CD4-positive, alpha-beta T cell treated with Interleukin-12 subunit alpha and Interleukin-12 subunit beta, for 1 hour (primary cell): ENCODE results near the gene CBFB.
"Not testable (repeated sequence)": the region's sequence is repeated elsewhere in the genome, so short reads cannot be mapped to it uniquely, and the experiment has no call there.

Source experiments
- DNase-seq: peaks from one replicate; pipeline ENCODE4 v3.0.0-alpha.2; 2020

The CBFB gene

DNA sequence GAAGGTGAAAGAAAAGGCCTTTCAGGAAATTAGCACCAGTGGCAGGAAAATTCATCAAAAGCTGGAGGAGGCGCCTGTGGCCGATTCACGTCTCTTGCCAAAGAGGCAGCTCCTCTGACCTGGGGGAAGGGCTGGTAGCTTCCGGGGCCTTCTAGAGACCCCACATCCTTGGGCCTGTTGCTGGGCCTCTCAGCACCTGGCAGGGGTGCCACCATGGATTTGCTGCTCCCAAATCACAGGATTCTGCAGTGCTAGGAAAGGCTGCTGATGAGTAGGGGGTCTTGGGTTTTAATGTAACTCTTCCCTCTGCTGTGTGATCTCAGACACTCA is 11.6 kb upstream of the CBFB start:
- DNase-seq: no peak

DNA sequence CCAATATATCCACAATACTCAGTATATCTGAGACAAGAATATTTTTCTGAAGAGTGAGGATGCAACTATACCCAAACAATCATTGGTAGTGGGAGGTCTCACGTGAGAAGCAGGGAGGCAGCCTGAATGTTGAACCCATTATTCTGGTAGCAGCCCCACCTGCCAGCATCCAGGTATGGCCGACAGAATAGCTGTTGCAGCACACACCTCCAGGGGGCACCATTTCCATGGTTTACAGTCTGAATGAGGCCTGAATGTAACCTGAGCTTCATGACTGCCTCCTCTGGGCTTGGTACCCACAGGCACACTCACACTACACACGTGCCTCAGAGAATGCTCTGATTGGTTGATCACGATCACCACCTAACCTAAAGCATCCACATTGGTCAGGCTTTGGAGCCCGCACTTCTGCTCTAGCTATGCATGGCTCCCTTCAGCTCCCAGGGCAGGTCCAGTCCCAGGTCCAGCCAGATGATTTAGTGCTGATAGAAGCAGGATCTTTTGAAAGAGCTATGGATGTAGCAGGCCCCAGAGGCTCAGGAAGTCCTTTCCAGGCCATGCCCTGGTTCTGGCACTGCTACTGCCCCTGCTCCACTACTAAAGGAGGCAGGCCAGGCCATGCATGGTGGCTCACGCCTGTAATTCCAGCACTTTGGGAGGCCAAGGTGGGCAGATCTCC is 11.0 kb upstream of the CBFB start:
- DNase-seq: peak; percentile 91

DNA sequence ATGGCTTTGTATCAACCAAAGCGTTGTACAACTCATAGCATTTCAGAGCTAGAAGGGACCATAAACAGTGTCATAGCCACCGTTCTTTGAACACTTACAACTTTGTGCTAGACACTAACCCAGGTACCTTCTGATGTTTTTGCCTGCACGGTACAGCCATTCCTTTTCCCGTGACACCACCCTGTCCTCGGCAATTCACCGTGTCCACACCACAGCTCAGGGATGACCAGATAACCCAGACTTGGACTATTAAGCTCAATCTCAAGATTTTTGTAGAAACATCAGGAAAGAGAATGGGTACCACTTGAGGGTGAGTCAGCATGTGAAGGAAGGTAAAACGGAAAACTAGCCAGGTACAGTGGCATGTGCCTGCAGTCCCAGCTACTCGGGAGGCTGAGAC is 9.8 kb upstream of the CBFB start:
- DNase-seq: no peak

DNA sequence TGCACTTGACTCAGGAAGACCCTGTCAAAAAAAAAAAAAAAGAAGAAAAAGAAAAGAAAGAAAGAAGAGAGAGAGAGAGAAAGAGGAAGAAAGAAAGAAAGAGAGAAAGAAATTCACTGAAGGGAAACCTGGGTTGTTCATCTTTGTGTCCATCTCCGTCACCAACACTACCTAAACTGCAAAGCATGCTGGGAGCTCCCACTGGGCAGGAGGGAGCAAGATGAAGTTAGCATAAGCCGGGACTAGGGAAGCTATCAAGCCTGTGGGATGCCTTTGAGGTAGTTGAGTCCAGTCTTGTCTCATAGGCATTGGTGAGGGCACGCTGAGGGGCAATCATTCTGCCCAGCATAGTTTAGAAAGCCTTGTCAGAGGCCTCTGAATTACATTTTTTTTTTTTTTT is 7.6 kb upstream of the CBFB start:
- DNase-seq: no peak

DNA sequence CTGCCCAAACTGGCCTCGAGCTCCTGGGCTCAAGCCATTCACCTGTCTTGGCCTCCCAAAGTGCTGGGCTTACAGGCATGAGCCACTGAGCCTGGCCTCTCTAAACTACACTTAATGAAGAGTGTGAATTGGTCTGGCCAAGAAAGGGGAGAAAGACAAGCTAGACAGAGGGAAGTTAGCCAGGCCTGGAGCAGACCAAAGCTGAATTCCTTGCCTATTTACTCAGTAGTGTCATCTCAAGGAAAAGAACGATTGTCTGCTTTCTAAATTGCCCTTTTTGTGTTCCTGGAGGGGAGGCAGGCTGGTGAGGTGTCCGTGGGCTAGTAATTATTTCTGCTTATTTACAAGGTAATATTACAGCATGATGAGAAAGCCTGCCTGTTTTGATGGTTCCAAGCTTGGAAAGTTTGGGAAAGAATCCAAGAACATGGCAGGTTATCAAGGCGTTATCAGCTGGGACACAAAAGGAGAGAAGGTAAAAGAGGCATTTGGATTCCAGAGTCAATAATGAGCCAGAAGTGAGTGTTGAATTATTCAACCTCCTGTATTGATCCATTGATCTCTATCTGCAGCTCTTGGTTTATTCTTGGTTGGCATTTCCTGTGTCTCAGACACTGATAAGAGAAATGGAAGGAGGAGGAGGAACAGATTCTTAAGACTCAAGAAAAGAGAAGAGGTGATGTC is 6.3 kb upstream of the CBFB start:
- no peak for DNase-seq

DNA sequence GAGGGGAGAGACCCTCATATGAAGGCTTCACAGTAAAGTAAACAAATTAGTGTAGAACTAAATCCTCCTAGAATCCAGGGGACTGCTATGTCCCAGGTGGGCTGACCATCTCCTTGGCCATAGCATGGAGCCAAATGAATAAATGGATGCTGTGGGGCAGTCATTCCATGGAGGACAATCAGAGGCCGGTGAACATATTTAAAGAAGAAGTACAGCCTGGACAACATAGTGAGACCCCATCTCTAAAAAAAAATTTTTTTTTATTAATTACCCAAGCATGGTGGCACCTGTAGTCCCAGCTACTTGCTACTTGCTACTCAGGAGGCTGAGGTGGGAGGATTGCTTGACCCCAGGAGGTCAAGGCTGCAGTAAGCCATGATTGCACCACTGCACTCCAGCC is 5.3 kb upstream of the CBFB start:
- no peak for DNase-seq

DNA sequence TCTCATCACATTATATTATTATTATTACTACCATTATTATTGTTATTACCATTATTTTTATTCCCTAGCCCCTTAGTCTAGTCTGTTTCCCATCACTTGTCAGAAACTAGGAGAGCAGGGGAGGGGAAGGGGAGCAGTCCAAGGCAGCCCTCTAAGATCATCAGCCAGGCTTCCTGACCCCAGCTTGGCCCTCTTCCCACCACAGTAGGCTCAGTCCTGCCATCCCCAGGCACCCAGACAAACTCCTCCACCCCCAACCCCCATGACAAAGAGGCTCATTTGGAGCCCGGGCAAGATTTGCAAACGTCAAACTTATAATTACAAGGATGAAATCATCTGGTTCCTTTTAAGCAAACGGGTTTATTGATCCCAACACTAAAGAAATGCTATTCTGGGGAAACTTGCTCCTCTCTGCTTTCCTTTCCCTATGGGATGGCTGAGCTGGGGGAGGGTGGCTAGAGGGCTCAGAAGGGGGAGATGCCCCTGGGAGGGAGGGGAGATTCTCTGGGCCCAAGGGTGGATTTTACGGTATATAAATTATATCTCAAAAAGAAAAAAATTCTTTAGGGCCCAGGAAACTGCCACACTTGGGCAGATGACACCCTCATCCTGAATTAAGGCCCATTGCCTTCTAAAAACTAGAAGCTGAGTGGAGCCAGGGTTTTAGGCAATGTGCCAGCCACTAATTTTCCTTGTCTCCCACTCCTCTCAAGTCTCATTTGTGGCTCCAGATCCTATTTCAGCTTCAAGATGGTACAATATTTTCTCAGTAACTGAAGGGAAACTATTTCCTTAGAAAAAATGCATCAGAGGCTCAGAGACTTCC is 4.4 kb upstream of the CBFB start:
- no peak for DNase-seq

DNA sequence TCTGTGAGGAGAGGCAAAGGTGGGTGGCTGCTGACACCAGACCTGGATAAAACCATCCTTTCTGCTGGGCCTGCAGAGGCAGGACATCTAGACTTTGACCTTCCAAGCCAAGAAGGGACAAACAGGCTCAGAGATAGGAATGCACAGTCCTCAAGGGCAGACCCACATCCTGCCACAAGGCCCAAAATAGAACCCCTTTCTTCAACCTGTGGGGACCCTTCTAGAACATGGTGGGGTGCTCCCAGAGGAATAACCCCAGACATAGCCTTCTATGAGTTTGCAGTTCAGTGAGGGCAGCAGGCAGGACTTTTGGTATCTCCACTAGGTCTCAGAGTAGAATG is 3.8 kb upstream of the CBFB start:
- DNase-seq: no peak

DNA sequence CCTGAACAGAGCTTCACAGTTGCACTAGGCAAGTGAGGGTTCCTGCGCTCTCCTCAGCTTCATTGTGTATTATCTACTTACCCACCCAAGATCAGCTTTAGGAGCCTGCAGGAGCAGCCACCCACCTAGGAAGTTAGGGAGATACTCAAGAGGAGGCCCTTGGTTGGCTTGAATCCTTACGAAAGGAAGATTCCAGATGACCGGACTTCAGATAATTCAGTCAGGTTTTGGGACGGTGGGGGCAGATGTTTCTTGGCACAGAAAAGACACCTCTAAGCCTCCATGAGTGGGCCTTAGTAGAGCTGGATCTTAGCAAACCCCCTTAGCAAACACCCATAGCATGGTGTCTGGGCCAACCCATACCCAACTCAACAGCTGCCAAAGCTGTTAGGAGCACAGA is 2.4 kb upstream of the CBFB start:
- DNase-seq: no peak

DNA sequence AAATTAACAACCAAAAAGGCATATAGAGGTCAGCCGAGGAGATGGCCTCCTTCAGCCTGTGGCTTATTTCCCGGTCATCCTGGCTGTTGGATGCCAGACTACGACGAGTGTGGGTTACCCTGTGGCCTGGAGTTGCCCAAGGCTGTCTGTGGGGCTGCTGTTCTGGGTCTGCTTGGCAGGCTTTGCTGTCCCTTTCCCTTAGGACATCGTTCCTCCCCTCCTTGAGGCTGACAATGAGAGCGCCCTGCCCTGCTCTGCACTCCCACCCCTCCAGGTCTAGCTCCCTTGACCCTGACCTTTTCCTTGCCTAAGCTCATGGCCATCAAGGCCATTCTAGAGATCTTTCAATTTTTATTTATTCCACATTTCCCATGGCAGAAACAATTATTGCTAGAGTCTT is 1.9 kb upstream of the CBFB start:
- no peak for DNase-seq

DNA sequence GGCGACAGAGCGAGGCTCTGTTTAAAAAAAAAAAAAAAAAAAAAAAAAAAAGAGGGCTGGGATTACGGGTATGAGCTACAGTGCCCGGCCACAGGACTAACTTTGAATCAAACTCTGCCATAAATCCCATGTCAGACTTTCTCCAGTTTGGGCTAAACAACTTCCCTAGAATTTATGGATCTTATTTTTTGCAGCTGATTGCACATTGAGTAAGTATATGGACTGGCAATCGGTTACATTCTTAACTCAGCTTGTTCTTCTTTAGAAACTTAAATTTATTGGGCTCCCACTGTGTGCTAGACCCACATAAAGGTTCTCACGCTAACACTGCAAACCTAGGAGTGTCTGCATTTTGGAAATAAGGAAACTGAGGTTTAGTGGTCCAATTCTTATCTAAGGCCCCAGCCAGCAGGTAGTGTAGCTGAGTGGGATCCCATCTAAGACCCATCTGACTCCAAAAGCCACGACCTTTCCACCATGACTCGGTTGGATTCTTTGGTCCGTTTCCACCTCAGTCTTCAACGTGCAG is 718 bp upstream of the CBFB start:
- DNase-seq: no peak

DNA sequence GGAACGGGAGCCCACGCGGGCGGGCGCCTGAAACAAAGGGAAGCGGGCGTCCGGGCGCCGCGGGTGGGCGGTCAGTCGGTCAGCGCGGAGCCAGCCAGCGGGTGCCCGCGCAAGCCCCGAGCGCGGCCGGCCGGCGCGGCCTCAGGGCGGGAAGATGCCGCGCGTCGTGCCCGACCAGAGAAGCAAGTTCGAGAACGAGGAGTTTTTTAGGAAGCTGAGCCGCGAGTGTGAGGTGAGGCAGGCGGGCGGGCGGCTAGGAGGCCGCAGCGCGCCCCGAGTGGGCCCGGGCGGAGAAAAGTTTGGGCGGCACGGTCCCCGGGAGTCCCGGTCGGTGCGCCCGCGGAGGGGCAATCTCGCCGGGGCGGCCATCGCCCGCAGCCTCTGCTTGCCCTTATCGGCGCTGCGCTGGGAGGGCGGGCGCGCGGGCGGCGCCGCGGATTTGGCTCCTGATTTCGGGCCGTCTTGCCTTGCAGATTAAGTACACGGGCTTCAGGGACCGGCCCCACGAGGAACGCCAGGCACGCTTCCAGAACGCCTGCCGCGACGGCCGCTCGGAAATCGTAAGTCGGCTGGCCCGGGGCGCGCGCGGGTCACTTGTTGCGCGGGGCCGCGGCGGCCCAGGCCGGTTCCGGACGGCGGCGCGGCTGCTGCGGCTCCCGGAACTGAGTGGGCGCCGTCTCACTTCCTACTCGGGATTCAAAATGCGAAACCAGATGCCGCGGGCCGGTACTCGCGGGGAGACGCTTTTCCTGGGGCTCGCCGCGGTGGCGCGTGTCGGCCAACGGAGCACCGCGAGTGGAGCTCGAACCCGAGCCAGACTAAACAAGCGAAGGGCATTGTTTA is 526 bp downstream of the CBFB start:
- DNase-seq: peak; percentile 55

DNA sequence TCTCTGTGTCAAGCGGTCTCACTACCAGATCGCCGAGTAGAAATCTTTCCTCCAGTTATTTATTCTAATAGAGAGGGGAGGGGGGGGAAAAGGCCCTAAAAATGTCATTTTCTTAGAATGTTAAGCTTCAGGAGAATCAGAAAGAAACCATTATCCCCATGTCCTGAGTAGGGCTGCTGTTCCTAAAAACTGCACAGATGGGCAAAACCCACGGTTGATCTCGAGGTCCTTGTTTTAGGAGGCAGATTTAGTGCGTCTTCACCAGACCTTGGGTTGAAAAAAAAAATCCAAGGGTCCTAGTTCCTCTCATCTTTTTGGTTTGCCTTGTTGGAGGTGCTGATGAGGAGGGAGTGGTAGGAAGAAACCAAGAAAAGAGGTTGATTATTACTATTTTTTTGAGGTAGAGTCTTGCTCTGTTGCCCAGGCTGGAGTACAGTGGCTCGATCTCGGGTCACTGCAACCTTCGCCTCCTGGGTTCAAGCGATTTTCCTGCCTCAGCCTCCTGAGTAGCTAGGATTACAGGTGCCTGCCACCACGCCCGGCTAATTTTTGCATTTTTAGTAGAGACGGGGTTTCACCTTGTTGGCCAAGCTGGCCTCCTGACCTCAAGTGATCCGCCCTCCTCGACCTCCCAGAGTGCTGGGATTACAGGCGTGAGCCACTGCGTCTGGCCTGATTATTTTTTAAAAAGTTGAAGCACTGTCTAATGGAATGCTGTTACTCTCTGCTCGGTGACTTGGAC is 1.4 kb downstream of the CBFB start:
- DNase-seq: no peak

DNA sequence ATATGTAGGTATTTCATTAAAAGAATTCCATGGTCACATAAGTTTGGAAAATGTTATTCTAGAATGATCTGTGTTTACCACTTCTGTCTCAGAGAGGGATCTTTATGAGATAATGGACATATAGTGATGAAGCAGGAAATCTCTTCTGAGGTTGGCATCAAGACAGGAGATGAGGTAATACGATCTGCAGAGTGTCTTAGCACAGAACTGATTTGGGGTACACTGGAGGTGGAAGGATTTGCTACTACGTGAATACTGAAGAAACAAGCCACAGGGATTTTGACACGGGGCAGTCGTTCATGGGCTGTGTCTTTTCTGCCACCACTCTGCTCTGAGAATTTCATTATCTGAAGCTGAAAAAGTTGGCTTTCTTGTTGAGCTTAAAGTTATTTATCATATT is 5.5 kb downstream of the CBFB start:
- DNase-seq: no peak

DNA sequence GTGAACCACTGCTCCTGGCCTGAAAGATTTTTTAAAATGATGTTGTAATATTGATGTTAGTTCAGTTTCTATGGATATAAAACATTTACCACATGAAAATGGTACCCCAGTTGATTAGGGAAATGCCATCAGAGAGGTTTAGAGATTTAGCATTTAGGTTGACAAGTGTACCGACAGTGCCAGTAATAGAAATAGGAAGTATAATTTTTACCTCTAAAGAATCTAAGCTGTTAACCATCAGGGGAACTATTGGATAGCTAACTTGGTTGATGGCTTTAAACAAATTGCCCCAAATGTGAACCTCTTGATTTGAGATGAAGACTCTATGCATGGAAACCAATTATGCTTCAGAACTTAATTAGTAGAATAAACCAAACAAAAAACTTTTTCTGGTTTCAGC is 6.4 kb downstream of the CBFB start:
- no peak for DNase-seq

DNA sequence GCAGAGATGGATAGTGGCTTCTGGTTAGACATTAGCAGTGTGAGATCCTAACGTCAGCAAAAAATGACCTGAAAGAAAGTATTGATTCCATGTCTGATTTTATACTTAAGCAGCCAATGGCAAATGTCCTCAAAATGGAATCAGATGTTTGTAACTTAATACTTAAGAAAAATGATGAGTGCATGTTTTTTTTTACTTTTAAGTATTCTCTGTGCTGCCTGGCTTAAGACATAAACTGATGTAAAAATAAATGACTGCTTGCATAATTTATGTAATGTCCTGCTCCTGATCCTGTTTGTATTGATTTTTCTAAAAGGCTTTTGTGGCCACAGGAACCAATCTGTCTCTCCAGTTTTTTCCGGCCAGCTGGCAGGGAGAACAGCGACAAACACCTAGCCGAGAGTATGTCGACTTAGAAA is 7.4 kb downstream of the CBFB start:
- DNase-seq: no peak

DNA sequence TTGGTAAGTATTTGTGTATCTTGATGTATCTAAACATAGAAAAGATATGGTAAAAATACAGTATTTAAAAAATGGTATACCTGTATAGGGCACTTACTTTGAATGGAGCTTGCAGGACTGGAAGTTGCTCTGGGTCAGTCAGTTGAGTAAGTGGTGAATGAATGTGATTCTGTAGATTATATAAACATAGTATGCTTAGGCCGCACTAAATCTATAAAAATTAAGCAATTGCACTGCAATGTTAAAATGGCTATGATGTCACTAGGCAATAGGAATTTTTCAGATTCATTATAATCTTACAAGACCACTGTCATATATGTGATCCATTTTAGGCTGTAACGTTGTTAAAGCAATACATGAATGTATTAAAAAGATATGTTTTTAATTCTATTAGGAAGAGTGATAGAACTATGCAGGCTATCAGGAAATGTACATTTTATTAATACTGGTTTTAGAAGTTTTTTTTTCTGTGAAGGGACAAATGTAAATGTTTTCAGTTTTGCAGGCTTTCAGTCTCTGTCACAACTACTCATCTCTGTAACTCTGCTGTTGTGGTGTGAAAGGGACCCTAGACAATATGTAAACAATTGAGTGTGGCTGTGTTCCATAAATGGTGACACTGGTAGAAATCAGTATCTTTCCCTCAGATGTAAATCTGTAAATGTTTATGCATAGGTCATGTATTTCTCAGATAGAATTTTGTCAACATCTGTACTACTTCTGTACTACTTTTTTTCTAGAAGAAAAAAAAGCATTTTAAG is 10.5 kb downstream of the CBFB start:
- DNase-seq: no peak

DNA sequence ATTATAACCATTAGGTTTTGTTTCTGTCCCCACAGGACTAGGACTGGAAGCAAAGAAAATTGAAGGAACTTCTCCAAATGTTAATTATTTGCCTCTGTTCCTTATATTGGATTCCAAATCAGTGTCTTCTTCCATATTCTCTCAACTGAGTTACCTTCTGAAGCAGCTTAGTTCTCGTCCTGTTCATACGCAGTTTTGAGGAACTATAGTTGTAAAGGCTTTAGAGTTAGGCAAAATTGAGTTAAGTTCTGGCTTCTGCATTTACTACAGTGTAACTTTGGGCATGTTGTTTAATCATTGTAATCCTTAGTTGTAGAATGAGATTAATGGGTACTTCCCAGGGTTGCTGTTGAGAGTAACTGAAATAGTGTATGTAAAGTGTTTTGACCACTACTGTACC is 11.2 kb downstream of the CBFB start:
- no peak for DNase-seq

DNA sequence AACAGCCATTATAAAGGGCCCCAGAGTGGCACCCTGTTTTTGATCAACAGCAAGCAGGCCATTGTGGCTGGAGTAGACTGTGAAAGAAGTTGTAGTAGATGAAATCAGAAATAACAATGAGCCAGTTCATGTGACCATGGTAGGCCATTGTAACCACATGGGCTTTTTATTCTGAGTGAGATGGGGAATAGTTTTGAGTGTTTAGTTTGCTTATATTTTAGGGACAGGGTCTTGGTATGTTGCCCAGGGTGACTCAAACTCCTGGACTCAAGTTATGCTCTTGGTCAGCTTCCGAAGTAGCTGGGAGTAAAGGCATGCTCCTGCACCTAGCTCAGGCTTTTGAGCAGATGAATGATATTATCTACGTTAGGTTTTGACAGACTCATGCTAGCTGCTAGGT is 12.0 kb downstream of the CBFB start:
- no peak for DNase-seq

DNA sequence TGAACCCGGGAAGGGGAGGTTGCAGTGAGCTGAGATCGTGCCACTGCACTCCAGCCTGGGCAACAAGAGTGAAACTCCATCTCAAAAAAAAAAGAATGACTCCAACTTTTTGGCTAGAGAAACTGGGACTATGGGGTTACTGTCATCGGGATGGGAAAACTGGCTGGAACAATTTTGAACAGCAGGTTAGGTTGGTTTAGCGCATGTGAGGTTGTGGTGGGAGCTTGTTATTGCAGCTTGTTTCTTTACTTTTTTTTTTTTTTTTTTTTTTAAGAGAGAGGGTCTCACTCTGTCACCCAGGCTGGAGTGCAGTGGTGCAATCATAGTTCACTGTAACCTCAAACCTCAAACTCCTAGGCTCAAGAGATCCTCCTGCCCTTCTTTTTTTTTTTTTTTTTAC is 12.6 kb downstream of the CBFB start:
- not testable (repeated sequence) for DNase-seq

DNA sequence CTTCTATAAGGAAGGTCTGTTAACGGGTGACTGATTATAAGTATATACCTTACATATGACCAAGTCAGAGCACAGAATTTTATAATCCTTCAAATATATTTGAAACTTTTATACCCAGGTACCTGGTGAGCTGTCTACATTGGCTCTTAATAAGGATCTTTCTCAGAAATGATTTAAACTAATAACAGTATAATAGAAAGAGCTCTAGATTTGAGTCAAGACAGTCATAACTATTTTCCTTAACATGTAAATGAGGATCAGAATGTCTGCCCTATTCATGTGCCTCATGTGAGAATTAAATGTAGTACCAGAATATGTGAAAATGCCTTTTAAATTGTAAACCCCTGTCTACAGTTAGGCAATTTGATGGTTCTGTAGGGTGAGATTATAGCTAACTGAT is 14.5 kb downstream of the CBFB start:
- no peak for DNase-seq

DNA sequence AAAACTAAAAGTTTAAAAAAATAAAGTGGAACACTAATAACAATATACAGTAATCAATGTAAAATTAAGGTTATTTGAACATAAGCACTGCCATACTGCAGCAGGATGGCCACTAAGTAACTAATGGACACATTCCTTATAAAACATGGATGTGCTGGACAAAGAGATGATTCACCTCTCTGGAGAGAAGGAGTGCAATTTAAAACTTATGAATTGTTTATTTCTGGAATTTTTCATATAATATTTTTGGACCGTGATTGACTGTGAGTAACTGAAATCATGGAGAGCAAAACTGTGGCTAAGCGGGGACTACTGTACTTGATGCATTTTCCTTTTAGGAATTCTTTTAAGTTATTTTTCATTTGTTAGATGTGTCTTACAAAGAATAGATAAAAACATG is 21.8 kb downstream of the CBFB start:
- DNase-seq: no peak
